Measurements from ENCODE around the gene SLC35G2. TPM values are rescaled to one million over a fixed set of nuclear protein-coding genes. Genes with fewer than 3 reads are reported as not detected.
"Not testable (repeated sequence)": the region's sequence is repeated elsewhere in the genome, so short reads cannot be mapped to it uniquely, and the experiment has no call there.

Gene SLC35G2
- total and polyA plus RNA-seq, 2 of the 4 experiments (the other 2 are of a cell fraction), result 6.6 to 7.0 TPM

GRCh38 chr3:136893848-136894443, 75.0 kb downstream of the SLC35G2 start (continued):
- no peak for TF ChIP-seq CTCF (conservative IDR thresholded peaks at IDR 0.05; ENCODE audit: low read depth, low read length)

- H3K9me3 ChIP-seq (ENCODE audit: control insufficient read depth, insufficient read depth, low read length); H3K14ac ChIP-seq (replicated peaks; ENCODE audit: low read depth, low read length); H2BK5ac ChIP-seq (ENCODE audit: low read depth, low read length, poor library complexity, severe bottlenecking); H4K8ac ChIP-seq (ENCODE audit: low read depth in 2 of 2, low read length in 2 of 2); in situ Hi-C loops (cut with MboI; ENCODE audit: low sequenced_read_pairs); H2BK120ac ChIP-seq (ENCODE audit: low read depth, low read length); H2AFZ ChIP-seq (replicated peaks; ENCODE audit: low read length, poor library complexity); H3K27ac ChIP-seq (ENCODE audit: insufficient read depth, low read length); dilution Hi-C loops (cut with HindIII; ENCODE audit: low sequenced_read_pairs, unreplicated experiment); H3K4ac ChIP-seq (ENCODE audit: low read depth, low read length); H3K18ac ChIP-seq (ENCODE audit: low read depth, low read length); H3K36me3 ChIP-seq (ENCODE audit: control insufficient read depth, insufficient read depth, low read length); H3K9ac ChIP-seq (ENCODE audit: low read depth, low read length); H3K9me1 ChIP-seq (ENCODE audit: insufficient read depth, low read length); H2AK5ac ChIP-seq (ENCODE audit: low read depth, low read length); BruUV-seq (replicated peaks); H2BK15ac ChIP-seq (ENCODE audit: low read depth, low read length); H2AK9ac ChIP-seq (replicated peaks; ENCODE audit: low read depth, low read length, poor library complexity); H4K5ac ChIP-seq (ENCODE audit: low read depth, low read length); H3K27me3 ChIP-seq (ENCODE audit: control insufficient read depth, insufficient read depth, low read length); intact Hi-C loops (cut with micrococcal nuclease); H3K23ac ChIP-seq (ENCODE audit: low read depth, low read length); DNase-seq; H4K91ac ChIP-seq (ENCODE audit: insufficient read depth, low read depth, low read length); POLR2A ChIA-PET (ENCODE audit: unreplicated experiment); ATAC-seq (ENCODE audit: low read depth); H3K56ac ChIP-seq (ENCODE audit: extremely low read depth, insufficient read depth, low read length); H3K4me2 ChIP-seq (ENCODE audit: low read depth, low read length); H3K4me3 ChIP-seq (ENCODE audit: insufficient read depth, low read depth, low read length); H2BK20ac ChIP-seq (ENCODE audit: low read depth, low read length): not testable (repeated sequence)
- Histone ChIP-seq H4K20me1 (ENCODE audit: insufficient read depth, low read length) (peaks cover 26% of the 10 kb centered on the region; the same call in 1 of the 2 replicates), H3K79me1 (ENCODE audit: low read depth in 1 of 2, low read length in 2 of 2) (peaks cover 8 to 53% of the 10 kb centered on the region in 2 experiments), H3K4me1 (ENCODE audit: control insufficient read depth, insufficient read depth, low read length) (peaks cover 14% of the 10 kb centered on the region)
- CTCF ChIA-PET, result interaction anchor here (0.6 kb wide), 2 partner anchors 117 to 311 kb away, joined by 3 read pairs; no protein-coding TSS in a partner anchor
- no CpG with 5 or more reads among the region's 1 CpG for WGBS, 2 experiments (ENCODE audit: extremely low coverage in 2 of 2, insufficient read length in 1 of 2)
Observed at GRCh38 chr3:136897171-136897570, 78.2 kb downstream of the SLC35G2 start.

All from IMR-90 (cell line).